Stimulated activated CD8-positive, alpha-beta memory T cell treated with anti-CD3 and anti-CD28 coated beads, Interleukin-15, amount 100 ng/mL, for 24 hours (primary cell): ENCODE data around the gene CALHM1.

Source experiments
- DNase-seq: peaks from one replicate; pipeline ENCODE4 v3.0.0-alpha.2; 2020; ENCODE audit warnings: low read depth

Gene CALHM1

GRCh38 chr10:103455235-103455634 is 3.5 kb downstream of the CALHM1 start:
- no peak for DNase-seq

- DNase-seq = no peak
Measured at GRCh38 chr10:103454026-103454425, 4.7 kb downstream of the CALHM1 start.

GRCh38 chr10:103452506-103453230 is 6.0 kb downstream of the CALHM1 start:
- no peak for DNase-seq

DNA sequence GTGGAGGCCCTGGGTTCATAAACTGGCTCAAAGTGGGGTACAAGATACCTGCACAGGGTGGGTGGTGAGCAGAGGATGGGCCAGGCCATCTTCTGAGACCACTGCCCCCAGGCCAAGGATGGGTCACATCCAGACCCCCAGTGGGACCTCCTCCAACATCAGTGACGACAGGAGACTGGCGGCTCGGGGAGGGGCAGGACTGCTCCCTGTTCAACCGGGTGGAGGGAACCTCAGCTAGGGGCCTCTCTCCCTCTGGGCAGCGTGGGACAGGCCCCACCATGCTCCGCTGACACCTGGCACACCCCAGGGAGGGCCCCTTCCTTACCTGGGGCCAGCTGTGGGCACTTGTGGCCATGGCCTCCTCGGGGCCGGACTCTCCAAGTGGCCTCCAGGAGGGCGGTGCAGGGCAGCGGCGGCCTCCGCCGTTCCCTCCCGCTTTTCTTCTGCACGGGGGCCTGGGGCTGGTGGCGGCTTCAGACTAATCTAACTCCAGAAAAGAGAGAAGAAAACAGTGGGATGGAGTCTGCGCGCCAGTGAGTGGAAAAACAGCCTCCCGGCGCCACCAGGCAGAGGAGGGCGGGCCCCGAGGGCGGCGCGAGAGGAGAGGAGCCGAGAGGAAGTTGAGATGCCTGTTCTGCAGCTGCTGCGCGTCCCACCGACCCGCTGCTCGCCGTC is 6.7 kb downstream of the CALHM1 start, which contains the start of gene CALHM2:
Gene CALHM2 (minus strand): TSS at position 540 of the 675 bp plus-strand sequence. CDS start 2,429 bp downstream, outside the sequence.
- DNase-seq = peak; percentile 20

DNA sequence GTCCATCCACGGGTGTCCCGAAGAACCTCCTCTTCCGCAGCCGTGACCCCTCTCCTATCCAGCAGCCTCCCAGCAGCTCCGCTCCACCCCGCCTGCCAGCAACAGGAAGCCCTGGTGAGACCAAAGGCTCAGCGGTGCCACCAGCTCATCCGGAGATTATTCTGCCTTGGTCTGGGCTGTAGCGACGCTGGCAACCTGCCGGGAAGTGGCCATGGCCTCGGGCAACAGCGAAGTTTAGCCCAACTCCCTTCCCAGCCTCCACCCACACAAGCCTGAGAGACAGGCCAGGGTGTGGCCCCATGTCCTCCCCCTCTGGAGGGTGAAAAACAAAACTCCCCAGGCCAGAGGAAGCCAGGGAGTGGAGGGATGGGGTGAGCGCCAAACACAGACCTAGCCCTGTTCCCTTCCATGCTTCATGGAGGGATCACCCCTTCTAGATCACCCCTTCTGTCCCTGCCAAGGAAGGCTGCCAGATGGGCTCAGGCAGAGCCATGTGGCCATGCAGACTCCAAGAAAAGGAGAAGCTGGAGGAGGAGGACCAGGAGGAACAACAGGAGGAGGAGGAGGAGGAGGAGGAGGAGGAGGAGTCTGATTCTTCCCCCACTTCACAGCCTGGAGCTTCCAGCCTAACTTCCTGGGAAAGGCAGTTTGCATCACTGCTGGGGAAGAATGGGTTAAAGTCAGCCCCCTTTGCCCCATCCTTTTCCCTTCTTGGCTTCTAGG is 7.4 kb downstream of the CALHM1 start:
- no peak for DNase-seq

DNA sequence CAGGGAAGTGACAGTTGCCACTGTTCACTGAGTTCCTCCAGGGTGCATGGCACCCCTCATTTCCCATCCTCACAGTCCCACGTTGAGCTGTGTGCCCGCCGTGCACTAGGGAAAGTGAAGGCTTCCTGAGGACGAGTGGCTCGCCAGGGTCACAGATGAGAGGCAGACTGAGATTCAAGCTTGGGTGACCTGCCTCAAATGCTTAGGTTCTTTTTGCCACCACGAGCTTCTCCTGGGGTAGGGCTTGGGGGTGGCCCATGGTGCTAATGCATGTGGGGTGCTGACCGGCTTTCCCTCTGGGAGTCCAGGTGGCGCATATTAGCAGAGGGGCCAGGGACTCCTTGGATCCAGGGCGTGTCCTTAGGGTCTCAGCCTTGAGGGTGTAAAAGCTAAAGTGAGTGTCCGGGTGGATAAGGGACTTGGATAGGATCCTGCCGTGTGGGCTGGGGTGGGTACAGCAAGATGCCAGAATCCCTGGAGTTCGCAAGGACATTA is 8.5 kb downstream of the CALHM1 start:
- no peak for DNase-seq

DNA sequence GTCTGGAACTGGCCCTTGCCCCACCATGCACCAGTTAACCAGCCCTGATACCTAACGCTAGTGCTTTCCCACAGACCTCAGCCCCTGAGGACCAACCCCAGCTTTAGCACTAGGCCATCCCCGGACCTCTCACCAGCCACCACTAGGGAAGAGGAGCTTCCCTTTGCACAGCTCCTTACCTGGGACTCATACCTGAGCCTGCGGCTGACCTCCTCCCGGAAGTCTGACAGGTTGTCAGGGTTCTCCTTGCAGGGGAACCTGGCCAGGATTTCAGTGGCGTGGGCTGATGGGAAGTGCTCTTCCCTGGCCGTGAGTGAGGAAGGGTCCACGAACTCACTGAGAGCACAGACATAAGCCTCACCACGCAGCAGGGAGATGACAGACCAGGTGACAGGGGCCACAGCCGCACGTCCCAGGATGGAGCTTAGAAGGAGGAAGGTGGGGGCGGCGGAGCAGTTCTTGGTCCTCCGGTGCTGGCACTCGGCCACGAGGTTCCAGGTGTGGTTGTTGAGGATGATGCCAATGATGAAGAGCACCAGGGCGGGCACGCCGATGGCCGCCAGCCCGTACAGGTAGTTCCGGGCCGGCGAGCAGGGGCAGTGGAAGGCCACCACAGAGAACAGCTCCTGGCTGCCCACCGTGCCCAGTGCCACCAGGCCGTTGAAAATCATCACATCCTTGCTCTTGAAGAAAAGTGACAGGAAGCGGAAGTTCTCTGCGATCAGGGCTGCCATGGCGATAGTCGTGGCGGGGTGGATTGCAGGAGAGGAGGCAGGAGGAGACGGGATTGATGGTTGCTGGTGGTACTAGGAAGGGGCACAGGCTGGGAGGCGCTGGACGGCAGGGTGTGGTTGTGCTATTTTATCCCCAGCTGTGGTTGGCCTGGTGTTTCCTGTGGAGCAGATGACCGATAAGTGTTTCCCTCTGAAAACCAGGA is 9.2 kb downstream of the CALHM1 start:
- no peak for DNase-seq

DNA sequence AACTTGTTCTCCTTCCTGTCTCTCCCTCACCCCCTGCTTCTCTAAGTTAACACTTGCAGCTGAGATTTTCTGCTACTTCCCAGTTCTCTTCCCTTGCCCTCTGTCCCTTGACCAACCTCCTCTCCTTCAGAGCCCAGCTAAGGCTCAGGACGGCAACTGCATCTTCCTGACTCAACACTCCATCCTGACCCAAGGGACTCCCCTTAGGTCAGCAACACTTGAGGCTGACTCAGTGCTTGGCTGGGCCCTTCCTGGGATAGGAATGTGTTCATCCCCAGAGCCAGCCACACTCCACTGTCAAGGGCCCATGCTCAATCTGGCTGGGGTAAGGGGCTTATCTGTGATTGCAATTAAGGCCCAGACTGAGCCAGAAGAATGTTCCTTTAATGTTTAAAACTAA is 10.0 kb downstream of the CALHM1 start:
- no peak for DNase-seq

DNA sequence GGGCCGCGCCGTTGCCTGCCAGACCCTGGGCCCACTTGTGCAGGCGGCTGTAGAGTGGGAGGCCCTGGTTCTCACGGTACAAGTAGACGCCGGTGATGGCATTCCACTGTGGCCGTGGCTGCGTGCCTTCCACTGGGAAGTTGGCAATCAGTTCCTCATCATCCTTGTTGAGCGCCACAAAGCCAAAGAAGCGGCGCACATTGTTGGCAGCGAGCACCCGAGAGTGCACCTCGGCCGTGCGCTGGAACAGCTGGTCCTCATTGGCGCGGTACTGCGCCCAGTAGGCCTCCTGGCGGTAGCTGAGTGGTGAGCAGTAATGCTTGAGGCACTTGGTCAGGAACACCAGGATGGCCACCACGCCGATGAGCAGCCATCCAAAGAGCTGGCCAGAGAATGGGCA is 11.5 kb downstream of the CALHM1 start:
- no peak for DNase-seq

DNA sequence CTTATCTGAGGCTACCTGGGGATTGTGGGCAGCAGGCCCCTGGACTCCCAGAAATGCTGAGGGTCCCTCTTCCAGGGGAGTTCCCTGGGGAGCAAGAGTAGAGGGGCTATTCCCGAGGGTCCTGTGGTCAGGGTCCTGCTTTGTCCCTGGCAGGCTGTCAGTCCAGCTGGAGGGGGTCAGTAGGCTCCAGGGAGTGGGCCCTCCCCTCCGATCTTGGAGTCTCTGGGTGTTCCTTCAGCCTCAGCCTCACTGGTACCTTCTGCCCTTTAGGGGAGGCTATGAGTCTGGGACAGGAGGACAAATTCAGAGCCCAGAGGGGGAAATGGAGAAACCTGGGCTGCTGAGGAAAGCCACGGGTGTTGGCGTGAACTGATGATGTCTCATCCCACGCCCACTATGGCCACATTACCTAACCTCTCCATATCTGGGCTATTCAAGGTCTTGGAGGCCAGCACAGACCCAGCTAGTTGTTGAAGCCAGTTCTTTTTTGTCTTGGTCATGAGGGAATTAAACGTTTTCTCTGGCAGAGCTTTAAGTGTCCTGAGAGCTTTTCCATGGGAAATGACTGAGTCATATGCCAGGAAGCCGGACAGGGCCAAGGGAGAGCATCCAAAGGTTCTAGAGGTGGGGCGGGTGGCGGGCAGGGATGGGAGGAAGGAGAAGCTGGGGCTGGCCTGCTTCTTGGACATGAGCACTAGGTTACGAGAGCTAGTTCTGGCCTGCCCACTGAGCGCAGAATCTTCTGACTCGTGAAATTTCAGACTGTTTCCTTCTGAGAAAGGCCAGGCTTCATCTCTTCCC is 12.7 kb downstream of the CALHM1 start:
- DNase-seq = no peak

GRCh38 chr10:103445366-103445765 is 13.3 kb downstream of the CALHM1 start:
- DNase-seq = no peak

GRCh38 chr10:103444478-103444877 is 14.2 kb downstream of the CALHM1 start:
- DNase-seq = no peak

GRCh38 chr10:103443475-103444185 is 15.1 kb downstream of the CALHM1 start:
- DNase-seq = no peak

- DNase-seq = no peak
Measured at GRCh38 chr10:103442031-103442461, 16.7 kb downstream of the CALHM1 start.

GRCh38 chr10:103441611-103442010 is 17.1 kb downstream of the CALHM1 start:
- DNase-seq = no peak

- no peak for DNase-seq
Measured at GRCh38 chr10:103441206-103441605, 17.5 kb downstream of the CALHM1 start.

DNA sequence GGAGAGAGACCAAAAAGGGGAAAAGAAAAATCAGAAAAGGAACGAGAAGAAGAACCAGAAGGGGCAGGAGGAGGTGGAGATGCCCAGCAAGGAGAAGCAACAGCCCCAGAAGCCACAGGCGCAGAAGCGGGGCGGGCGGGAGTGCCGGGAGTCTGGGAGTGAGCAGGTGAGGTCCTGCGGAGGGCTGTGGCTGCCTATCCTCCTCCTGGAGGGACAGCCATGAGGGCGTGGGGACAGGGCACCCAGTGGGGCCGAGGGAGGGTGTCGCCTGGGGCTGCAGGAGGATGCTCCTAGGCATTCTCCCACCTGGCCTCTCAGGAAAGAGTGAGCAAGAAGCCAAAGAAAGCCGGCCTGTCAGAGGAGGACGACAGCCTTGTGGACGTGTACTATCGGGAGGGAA is 18.3 kb downstream of the CALHM1 start:
- no peak for DNase-seq

- DNase-seq = no peak
Measured at GRCh38 chr10:103439776-103440175, 18.9 kb downstream of the CALHM1 start.

DNA sequence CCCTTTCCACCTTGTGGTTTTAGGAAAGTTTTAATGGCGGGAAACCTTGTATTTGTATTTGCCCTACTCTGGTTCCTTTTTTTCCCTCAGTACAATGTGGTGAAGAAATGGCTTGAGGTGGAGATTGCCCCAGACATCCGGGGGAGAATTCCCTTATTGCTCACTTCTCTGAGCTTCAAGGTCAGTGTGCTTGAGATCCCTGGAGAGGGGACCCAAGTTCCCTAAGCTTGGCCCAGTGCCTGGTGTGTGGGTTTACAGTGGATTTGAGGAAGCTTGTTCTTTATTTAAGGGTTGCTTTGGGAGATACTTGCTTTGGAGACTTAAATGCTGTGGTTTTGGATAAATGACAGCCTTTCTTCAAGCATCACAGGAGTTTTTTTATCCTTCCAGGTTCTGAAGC is 24.8 kb downstream of the CALHM1 start:
- no peak for DNase-seq

- no peak for DNase-seq
Measured at GRCh38 chr10:103431902-103432301, 26.8 kb downstream of the CALHM1 start.
